Left renal pelvis (tissue), 4 donors: ENCODE results near the gene HYAL1. TPM values are rescaled to one million over a fixed set of nuclear protein-coding genes. Genes with fewer than 3 reads are reported as not detected.
"Not testable (repeated sequence)": the region's sequence is repeated elsewhere in the genome, so short reads cannot be mapped to it uniquely, and the experiment has no call there.

Experiments used
- DNase-seq, 4 donors: peaks; one replicate each; pipeline ENCODE4 v3.0.0-alpha.2; 2013; ENCODE audit warnings: low read depth in 4 of 4, low spot score in 3 of 4
- polyA plus RNA-seq, 4 donors: library from polyadenylated mRNA; unstranded; fragments of 120-200 nt; gene quantifications; one replicate each; pipeline ENCODE4 v1.2.1, GENCODE V29; 2013; ENCODE audit not compliant: insufficient read length in 4 of 4

Gene HYAL1
- polyA plus RNA-seq, 4 donors: 1.8 to 6.7 (median 5.8) TPM

DNA sequence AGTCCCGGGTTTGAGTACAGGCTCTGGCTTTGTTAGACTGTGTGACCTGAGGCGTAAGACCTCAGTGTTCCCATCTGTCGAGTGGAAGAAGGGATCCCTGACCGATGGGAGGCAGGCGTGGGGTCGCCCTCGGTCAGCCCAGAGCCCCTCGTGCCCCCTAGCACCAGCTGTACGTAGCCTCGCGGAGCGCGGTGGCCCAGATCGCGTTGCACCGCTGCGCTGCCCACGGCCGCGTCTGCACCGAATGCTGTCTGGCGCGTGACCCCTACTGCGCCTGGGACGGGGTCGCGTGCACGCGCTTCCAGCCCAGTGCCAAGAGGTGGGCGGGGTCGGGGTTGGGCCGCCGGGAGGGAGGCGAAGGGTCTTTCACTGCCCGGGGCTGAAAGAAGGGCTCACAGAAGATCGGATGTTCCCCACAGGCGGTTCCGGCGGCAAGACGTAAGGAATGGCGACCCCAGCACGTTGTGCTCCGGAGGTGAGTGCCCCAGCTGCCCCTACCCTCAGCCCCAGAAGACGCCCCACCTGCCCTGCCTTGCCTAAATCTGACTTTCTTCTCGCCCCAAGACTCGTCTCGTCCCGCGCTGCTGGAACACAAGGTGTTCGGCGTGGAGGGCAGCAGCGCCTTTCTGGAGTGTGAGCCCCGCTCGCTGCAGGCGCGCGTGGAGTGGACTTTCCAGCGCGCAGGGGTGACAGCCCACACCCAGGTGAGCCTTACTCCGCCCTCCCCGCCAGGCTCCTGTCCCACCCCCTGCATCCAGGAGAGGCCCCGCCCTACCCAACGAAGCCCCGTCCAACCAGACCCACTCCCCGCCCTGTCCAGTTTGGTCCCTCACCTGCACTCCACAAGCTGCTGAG, 28.0 kb downstream of the HYAL1 start:
- no peak for DNase-seq

- no peak for DNase-seq
Measured at GRCh38 chr3:50274371-50275104, 28.8 kb downstream of the HYAL1 start.

- DNase-seq: no peak
Measured at GRCh38 chr3:50273689-50274065, 29.7 kb downstream of the HYAL1 start.

- peak in 2 of 4 donors; percentile 71 to 72 for DNase-seq
Measured at GRCh38 chr3:50272911-50273688, 30.3 kb downstream of the HYAL1 start.

DNA sequence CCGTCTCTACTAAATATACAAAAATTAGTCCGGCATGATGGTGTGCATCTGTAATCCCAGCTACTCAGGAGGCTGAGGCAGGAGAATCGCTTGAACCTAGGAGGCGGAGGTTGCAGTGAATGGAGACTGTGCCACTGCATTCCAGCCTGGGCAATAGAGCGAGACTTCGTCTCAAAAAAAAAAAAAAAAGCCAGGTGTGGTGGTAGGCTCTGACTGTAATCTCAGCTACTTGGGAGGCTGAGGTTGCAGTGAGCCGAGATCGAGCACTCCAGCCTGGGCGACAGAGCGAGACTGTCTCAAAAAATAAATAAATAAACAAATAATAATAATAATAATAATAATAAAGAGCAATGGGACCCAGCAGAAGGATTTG, 30.9 kb downstream of the HYAL1 start:
- DNase-seq: not testable (repeated sequence)

DNA sequence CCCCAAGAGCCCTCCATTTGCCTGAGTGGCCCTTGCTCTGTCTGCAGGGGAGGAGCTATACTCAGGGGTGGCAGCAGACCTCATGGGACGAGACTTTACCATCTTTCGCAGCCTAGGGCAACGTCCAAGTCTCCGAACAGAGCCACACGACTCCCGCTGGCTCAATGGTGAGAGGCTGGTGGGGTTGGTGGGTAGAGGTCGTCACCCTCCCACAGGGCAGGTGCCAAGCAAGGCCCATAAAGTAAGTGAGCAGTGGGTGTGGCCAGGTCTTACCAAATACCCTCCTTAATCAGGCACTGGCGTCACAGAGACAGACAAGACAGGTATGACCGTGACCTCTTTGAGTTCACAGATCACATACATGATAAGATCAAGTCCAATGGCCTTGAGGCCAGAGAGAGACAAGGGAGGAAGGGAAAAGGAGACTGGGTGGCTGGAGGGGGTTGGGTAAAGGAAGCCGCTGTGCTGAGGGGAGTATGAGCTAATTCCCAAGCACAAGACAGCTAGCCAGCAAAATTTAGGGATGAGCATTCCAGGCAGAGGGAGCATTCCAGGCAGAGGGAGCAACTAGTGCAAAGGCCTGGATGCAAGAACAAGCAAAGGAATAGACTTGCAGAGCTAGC, 31.9 kb downstream of the HYAL1 start:
- DNase-seq: no peak

DNA sequence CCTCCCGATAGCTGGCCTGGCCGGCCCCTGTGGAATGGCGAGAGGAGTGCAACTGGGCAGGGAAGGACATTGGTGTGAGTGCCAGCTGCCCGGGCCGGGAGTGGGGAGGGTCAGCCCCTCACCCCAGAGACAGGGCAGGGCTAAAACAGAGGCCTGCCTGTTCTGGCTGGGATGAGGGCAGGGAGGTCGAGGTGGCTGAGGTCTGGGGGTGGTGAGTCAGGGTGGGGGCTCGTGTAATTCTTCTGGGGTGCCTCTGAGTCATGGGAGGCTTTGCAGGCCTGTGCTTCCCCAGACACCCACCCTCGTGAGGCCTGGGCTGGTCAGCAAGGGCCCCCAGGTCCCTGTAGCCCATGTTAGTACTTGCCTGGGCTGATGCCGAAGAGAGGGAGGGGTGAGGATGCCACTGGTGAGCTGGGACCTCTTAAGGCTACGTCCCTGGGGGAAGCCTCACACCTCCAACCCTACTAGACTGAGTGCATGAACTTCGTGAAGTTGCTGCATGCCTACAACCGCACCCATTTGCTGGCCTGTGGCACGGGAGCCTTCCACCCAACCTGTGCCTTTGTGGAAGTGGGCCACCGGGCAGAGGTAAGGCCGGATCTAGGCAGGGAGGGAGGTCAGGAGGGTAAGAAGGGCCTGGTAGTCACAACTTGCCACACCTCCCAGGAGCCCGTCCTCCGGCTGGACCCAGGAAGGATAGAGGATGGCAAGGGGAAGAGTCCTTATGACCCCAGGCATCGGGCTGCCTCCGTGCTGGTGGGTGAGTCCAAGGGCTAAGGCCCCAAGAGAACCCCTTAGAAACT, 32.8 kb downstream of the HYAL1 start:
- no peak for DNase-seq

- no peak for DNase-seq
Measured at GRCh38 chr3:50269977-50270413, 33.4 kb downstream of the HYAL1 start.

GRCh38 chr3:50269460-50269859, 33.9 kb downstream of the HYAL1 start:
- DNase-seq: no peak

DNA sequence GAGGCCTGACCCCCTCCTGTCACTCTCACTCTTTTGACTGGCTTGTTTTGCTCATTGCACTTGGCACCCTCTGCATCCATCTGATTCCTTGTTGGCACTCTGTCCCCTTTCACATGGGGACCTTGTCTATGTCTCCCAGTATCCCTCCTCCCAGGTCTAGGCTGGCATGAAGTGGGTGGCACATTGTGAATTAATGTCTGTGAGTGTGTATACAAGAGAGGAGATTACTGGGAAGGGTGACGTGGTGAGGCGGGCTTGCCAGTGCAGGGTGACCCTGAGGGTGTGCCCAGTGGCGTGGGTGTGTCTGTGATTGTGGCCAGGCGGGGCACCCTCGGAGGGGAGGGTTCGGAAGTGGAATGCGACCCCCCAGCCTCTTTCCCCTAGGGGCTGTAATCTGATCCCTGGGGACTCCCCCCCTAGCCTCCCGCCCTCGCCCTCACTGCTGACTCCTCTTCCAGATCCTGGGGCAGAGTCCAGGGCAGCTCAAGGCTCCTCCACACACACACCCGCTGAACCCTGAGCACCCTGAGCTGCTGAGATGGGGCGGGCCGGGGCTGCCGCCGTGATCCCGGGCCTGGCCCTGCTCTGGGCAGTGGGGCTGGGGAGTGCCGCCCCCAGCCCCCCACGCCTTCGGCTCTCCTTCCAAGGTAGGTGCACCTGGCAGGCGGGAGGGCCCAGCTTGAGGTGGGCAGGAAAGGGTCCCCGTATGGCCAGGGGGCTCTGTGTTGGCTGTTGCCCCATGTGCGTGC, 34.5 kb downstream of the HYAL1 start, which contains the start of gene SEMA3B:
Gene SEMA3B, plus strand, starts transcription at position 445 of the 749 bp plus-strand sequence. Its CDS starts 94 bp downstream, at position 539.
- no peak for DNase-seq

- DNase-seq: no peak
Measured at GRCh38 chr3:50268276-50268675, 35.1 kb downstream of the HYAL1 start.

- DNase-seq: no peak
Measured at GRCh38 chr3:50267280-50267913, 36.0 kb downstream of the HYAL1 start.

- no peak for DNase-seq
Measured at GRCh38 chr3:50266836-50267235, 36.5 kb downstream of the HYAL1 start.

- no peak for DNase-seq
Measured at GRCh38 chr3:50266017-50266416, 37.4 kb downstream of the HYAL1 start.

DNA sequence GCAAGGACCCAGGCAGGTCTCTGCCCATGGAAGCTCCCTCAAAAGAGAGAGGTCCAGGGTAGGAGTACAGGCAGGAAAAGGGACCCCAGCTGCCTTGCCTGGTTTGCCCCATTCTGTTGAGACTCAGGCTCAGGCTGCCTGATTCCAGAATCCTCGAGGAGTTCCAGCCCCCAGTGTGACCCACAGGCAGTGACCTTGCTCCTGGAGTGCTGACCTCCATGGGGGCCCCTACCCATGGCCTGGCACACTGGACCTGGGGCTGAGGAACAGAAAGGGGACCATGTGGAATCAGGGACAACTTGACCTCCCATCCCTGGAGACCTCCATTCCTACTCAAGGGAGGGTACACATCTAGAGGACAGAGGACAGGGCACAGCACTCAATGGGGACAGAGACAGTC, 37.8 kb downstream of the HYAL1 start:
- no peak for DNase-seq

DNA sequence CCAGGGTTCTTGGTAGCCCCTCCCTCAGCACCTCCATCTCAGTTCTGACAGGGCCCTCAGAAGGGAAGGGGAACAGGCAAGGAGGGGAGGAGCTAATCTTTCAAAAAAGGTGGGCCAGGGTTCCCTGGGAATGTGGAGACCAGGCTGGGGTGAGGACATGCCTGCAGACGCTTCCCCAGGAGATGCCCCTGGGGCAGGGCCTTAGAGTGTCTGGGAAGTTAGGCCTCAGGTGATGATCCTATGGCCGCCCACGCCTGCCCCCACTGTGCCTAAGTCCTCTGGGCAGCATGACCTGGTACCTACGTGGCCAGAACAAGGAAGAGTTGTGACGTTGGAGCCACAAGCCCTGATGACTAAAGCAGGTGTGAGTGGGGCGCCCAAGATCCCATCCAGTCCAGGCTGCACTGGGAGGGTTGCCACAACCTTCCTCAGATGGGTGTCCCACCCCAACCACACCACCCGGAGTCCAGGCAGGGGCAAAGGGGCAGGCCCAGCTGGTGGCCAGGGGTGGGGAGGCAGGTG, 38.3 kb downstream of the HYAL1 start:
- DNase-seq: no peak

- peak; percentile 85 to 94 (median 90) for DNase-seq
Measured at GRCh38 chr3:50264383-50264963, 38.9 kb downstream of the HYAL1 start.
